OCI-LY1 (cell line): ENCODE measurements around the gene ZNF850.

Experiments used
- EZH2 ChIP-seq: fragments of 200-600 bp; sonication (generic), shearing (Covaris generic); IDR thresholded peaks from 2 replicates; pipeline ENCODE4 v1.8.0; 2017; ENCODE audit warnings: borderline replicate concordance, mixed run types, mild to moderate bottlenecking, antibody characterized with exemption, low read length, moderate library complexity, mixed read lengths
- TF ChIP-seq, protein P1 (sequence below): fragments of 200-600 bp; sonication (generic), shearing (Covaris generic); IDR thresholded peaks from 2 replicates; pipeline ENCODE4 v1.5.1; 2017; ENCODE audit warnings: mild to moderate bottlenecking, antibody characterized with exemption, low read length, moderate library complexity, mixed read lengths

DNA sequence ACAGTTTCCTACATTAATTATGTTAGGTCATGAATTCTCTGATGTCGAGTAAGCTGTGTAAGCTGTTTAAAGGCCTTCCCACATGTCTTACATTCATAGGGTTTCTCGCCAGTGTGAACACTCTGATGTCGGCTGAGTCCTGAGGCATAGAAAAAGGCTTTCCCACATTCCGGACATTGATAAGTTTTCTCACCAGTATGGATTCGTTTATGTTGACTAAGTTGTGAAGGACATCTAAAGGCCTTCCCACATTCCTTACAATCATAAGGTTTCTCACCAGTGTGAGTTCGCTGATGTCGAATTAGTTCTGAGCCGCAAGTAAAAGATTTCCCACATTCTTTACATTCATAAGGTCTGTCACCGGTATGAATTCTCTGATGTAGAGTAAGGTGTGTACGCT is 24.9 kb downstream of the ZNF850 start:
- TF ChIP-seq, protein P1, sequence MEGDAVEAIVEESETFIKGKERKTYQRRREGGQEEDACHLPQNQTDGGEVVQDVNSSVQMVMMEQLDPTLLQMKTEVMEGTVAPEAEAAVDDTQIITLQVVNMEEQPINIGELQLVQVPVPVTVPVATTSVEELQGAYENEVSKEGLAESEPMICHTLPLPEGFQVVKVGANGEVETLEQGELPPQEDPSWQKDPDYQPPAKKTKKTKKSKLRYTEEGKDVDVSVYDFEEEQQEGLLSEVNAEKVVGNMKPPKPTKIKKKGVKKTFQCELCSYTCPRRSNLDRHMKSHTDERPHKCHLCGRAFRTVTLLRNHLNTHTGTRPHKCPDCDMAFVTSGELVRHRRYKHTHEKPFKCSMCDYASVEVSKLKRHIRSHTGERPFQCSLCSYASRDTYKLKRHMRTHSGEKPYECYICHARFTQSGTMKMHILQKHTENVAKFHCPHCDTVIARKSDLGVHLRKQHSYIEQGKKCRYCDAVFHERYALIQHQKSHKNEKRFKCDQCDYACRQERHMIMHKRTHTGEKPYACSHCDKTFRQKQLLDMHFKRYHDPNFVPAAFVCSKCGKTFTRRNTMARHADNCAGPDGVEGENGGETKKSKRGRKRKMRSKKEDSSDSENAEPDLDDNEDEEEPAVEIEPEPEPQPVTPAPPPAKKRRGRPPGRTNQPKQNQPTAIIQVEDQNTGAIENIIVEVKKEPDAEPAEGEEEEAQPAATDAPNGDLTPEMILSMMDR = no peak
- TF ChIP-seq EZH2 = no peak
